Endodermal cell (in vitro differentiated cells): ENCODE data around the gene LRRC32. TPM values are rescaled to one million over a fixed set of nuclear protein-coding genes. Genes with fewer than 3 reads are reported as not detected.

Experiments
- DNase-seq: peaks from one replicate; pipeline ENCODE4 v3.0.0-alpha.2; 2017
- H3K27ac ChIP-seq: 2 replicates; pipeline ENCODE4 v1.5.1; 2013; ENCODE audit warnings: mild to moderate bottlenecking, low read depth, low read length, moderate library complexity
- H3K27me3 ChIP-seq: 2 replicates; pipeline ENCODE4 v1.6.1; 2013; ENCODE audit warnings: mild to moderate bottlenecking, low read length, moderate library complexity; ENCODE audit not compliant: insufficient read depth, control insufficient read depth, poor library complexity, severe bottlenecking
- H3K36me3 ChIP-seq: 2 replicates; pipeline ENCODE4 v1.7.0; 2013; ENCODE audit warnings: mild to moderate bottlenecking, low read length, moderate library complexity; ENCODE audit not compliant: control insufficient read depth, insufficient read depth
- H3K4me1 ChIP-seq: one replicate; pipeline ENCODE4 v1.7.0; 2013; ENCODE audit warnings: low read length; ENCODE audit not compliant: control insufficient read depth, insufficient read depth
- H3K4me3 ChIP-seq: 2 replicates; pipeline ENCODE4 v1.5.1; 2013; ENCODE audit warnings: mild to moderate bottlenecking, low read length, moderate library complexity
- H3K9ac ChIP-seq: 2 replicates; pipeline ENCODE4 v1.6.1; 2013; ENCODE audit warnings: mild to moderate bottlenecking, low read length, moderate library complexity; ENCODE audit not compliant: poor library complexity, severe bottlenecking; ENCODE audit errors: extremely low read depth
- H3K9me3 ChIP-seq: 2 replicates; pipeline ENCODE4 v1.6.1; 2013; ENCODE audit warnings: mild to moderate bottlenecking, low read length, moderate library complexity; ENCODE audit not compliant: control insufficient read depth
- H3K27ac Mint-ChIP-seq: 2 replicates; pipeline ENCODE4 v1.8.0; 2020; ENCODE audit warnings: mixed read lengths
- H3K27me3 Mint-ChIP-seq: 2 replicates; pipeline ENCODE4 v1.8.0; 2021; ENCODE audit warnings: mild to moderate bottlenecking, mixed read lengths; ENCODE audit not compliant: insufficient read depth
- H3K36me3 Mint-ChIP-seq: 2 replicates; pipeline ENCODE4 v1.8.0; 2020; ENCODE audit warnings: low read depth, mixed read lengths
- H3K4me1 Mint-ChIP-seq: 2 replicates; pipeline ENCODE4 v1.8.0; 2020; ENCODE audit warnings: mixed read lengths
- H3K4me3 Mint-ChIP-seq: 2 replicates; pipeline ENCODE4 v1.8.0; 2020; ENCODE audit warnings: mild to moderate bottlenecking, moderate library complexity, mixed read lengths
- H3K9me3 Mint-ChIP-seq: 2 replicates; pipeline ENCODE4 v1.8.0; 2020; ENCODE audit warnings: mild to moderate bottlenecking, mixed read lengths
- CTCF ChIP-seq: fragments of 200-600 bp; sonication (generic); conservative IDR thresholded peaks from 2 replicates; pipeline ENCODE4 v1.5.0; 2021; ENCODE audit warnings: antibody characterized with exemption, mild to moderate bottlenecking
- WGBS, 2 experiments: methylation state at CpG; one replicate each; pipeline versions ENCODE4 v1.1.5 to v1.1.7; 2013; ENCODE audit warnings: missing lambda C conversion rate in 2 of 2, mixed read lengths in 1 of 2; ENCODE audit not compliant: insufficient coverage in 1 of 2, insufficient read length in 1 of 2; 5-methylcytosine and 5-hydroxymethylcytosine counted together
- total RNA-seq, 2 donors: library from RNA; stranded (reverse); fragmentation: NEBNext Ultra II Directional in 1 of 2; extraction: Animal tissue kit (Norgen Biotek cat#: 25700) in 1 of 2; gene quantifications; 2 replicates in 1 of 2; 3 replicates in 1 of 2; pipeline ENCODE4 v1.2.1, GENCODE V29; 2021

LRRC32 gene
- total RNA-seq, 2 donors from 2014 or later, result 1.3 to 1.6 TPM

GRCh38 chr11:76701294-76702040 is 30.9 kb upstream of the LRRC32 start:
- no peak overlapping the region for H3K27ac ChIP-seq
- peaks cover 3% of the 10 kb centered on the region for H3K4me1 ChIP-seq
- H3K27me3 Mint-ChIP-seq, result no peaks in the 10 kb centered on the region
- no peak overlapping the region for H3K27ac Mint-ChIP-seq
- H3K4me1 Mint-ChIP-seq, result peaks cover 6% of the 10 kb centered on the region
- no peak for DNase-seq
- WGBS, 2 experiments, result 83 to 85% methylated on average over 5 to 7 of the region's 7 CpGs
- no peak for TF ChIP-seq CTCF
- H3K36me3 ChIP-seq, result no peaks in the 10 kb centered on the region
- H3K9me3 Mint-ChIP-seq, result no peaks in the 10 kb centered on the region
- no peaks in the 10 kb centered on the region for H3K27me3 ChIP-seq
- H3K4me3 Mint-ChIP-seq, result no peak overlapping the region
- H3K9me3 ChIP-seq, result no peaks in the 10 kb centered on the region
- no peak overlapping the region for H3K9ac ChIP-seq
- no peak overlapping the region for H3K4me3 ChIP-seq
- no peaks in the 10 kb centered on the region for H3K36me3 Mint-ChIP-seq

GRCh38 chr11:76700177-76701100 is 29.9 kb upstream of the LRRC32 start:
- Histone ChIP-seq H3K27ac (no peak overlapping the region), H3K27me3 (no peaks in the 10 kb centered on the region), H3K9me3 (no peaks in the 10 kb centered on the region), H3K9ac (no peak overlapping the region), H3K4me1 (peaks cover 3% of the 10 kb centered on the region), H3K4me3 (no peak overlapping the region), H3K36me3 (no peaks in the 10 kb centered on the region)
- no peaks in the 10 kb centered on the region for H3K9me3 Mint-ChIP-seq
- H3K27me3 Mint-ChIP-seq, result no peaks in the 10 kb centered on the region
- peak overlapping the region; percentile 4 for H3K27ac Mint-ChIP-seq
- H3K4me3 Mint-ChIP-seq, result no peak overlapping the region
- peaks cover 6% of the 10 kb centered on the region for H3K4me1 Mint-ChIP-seq
- DNase-seq, result no peak
- WGBS, 2 experiments, result 90 to 91% methylated on average over 12 to 16 of the region's 16 CpGs
- H3K36me3 Mint-ChIP-seq, result no peaks in the 10 kb centered on the region
- no peak for TF ChIP-seq CTCF

- H3K4me1 ChIP-seq, result peaks cover 3% of the 10 kb centered on the region
- no peaks in the 10 kb centered on the region for H3K36me3 Mint-ChIP-seq
- WGBS, 2 experiments, result 86 to 94% methylated on average over 2 to 3 of the region's 3 CpGs
- H3K9me3 Mint-ChIP-seq, result no peaks in the 10 kb centered on the region
- no peak for TF ChIP-seq CTCF
- no peak overlapping the region for H3K9ac ChIP-seq
- no peaks in the 10 kb centered on the region for H3K9me3 ChIP-seq
- no peaks in the 10 kb centered on the region for H3K27me3 ChIP-seq
- DNase-seq, result no peak
- no peak overlapping the region for H3K27ac Mint-ChIP-seq
- H3K4me3 ChIP-seq, result no peak overlapping the region
- no peak overlapping the region for H3K4me3 Mint-ChIP-seq
- H3K27me3 Mint-ChIP-seq, result no peaks in the 10 kb centered on the region
- no peak overlapping the region for H3K27ac ChIP-seq
- no peaks in the 10 kb centered on the region for H3K36me3 ChIP-seq
- peaks cover 6% of the 10 kb centered on the region for H3K4me1 Mint-ChIP-seq
Measured at GRCh38 chr11:76699451-76700091, 29.0 kb upstream of the LRRC32 start.
